NCI-H1436 (cell line): Measurements from ENCODE around the gene PLA2G4E.

Experiments used
- DNase-seq: peaks from one replicate; lab custom pipeline; 2025; lab: John Stamatoyannopoulos, UW

PLA2G4E gene

DNA sequence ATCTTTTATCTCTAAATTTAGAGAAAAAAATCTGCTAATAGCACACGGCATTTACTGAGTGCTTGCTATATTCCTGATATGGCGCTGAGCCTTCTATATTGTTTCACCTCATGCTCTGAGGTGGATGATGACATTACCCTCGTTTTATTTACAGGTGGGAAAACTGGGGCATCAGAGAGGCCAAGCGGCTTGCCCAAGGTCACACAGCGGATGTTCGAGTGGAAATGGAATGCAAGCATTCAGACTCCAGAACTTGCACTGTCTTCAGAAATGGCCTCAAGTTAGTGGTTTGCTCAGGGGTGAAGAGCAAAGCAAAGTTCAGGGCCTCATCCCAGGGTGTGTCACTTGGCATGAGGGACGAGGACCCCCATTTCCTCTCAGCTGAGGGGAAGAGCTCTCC lies 65.7 kb downstream of the PLA2G4E start:
- no peak for DNase-seq

DNA sequence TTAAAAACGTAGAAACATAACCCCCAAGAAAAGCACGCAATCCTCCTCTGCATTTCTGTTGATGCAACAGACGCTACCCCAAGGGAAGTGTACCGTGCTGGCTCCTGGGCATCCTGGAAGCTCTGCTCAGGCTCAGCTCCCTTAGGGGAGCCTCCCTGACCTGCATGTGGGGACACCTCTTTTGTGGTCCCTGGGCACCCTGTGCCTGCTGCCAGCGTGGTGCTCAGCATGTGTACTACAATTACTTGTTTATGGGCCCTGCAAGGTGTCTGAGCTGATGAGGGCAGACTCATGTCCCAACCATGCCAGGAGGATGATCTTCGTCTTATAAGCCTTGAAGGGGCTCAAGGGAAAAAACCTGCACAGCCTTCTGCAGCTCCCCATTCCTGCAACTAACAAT lies 66.8 kb downstream of the PLA2G4E start:
- DNase-seq, result no peak

DNA sequence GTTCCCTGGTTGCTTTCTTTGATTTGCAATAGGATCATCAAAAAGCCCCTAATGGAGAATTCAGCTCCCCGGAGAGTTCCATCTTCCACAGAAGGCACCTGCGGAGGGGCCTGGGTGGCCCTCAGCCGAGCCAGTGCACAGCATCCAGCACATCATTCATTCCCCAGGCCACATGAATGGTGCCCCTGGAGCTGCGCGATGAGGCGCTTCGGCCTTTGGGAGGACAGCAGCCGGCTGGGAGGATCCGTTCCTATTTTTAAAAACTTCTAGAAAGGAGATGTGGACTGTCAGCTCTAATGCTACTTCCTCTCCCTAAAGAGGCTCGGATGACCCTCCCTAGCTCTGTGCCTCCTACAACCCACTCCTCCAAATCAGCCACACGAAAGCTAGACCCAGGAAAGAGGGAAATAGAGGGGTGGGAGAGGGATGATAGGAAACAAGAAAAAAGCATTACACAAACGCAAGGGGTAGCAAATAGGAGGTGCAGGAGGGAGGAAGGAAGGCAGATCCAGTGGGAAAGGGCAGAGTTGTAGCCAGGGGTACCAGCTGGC lies 68.8 kb downstream of the PLA2G4E start:
- no peak for DNase-seq

DNA sequence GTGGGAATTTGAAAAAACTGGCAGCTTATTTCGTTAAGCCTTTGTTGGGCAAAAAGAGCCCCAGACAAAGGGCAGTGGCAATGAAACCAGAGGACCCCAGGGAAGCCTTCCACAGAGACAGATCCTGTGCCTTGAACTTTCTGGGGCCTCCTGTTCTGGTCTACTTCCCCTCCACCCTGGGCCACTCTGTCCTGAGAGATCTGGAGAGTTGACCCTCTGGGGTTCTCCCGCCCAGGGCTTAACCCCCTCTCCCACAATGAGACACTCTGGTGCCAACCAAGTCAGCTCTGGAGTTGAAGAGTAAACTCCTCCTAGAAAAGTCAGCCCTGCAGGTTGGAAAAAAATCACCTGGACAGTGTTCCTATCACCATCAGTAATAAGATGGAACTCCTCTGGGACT lies 69.3 kb downstream of the PLA2G4E start:
- DNase-seq, result no peak

DNA sequence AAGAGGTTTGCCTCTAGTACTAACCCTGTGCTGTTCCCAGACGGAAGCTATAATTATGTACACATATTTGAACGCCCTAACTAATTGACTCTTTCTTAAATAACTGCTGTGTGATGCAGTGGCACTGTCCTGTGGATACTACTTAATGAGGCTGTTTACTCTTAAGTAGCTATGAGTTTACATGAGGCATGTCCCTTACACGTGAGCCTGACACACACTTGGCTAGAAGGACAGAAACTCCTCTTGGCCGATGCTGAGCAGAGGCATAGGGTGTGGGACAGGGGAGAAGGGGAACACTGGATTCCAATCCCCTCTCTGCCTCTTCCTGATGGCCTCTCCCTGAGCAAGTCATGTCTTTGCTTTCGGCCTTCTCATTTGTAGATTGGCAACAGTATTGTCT lies 70.4 kb downstream of the PLA2G4E start:
- no peak for DNase-seq

DNA sequence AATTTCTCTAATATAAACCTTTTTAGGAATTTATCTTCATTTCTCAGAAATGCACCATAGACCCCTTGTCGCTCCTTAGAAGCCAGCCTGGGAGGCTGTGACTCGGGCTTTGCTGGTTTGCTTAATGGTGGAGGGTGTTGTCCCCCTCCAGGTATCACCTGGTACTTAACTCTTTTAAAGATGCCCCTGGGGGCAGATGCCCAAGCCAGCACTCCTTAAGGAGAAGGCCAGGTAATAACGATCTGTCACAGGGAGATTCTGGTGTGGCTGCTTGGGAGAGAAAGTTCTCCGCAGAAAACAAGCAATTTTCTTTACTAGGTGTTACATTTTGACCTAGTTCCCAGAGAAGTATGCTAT lies 70.7 kb downstream of the PLA2G4E start:
- DNase-seq, result no peak

DNA sequence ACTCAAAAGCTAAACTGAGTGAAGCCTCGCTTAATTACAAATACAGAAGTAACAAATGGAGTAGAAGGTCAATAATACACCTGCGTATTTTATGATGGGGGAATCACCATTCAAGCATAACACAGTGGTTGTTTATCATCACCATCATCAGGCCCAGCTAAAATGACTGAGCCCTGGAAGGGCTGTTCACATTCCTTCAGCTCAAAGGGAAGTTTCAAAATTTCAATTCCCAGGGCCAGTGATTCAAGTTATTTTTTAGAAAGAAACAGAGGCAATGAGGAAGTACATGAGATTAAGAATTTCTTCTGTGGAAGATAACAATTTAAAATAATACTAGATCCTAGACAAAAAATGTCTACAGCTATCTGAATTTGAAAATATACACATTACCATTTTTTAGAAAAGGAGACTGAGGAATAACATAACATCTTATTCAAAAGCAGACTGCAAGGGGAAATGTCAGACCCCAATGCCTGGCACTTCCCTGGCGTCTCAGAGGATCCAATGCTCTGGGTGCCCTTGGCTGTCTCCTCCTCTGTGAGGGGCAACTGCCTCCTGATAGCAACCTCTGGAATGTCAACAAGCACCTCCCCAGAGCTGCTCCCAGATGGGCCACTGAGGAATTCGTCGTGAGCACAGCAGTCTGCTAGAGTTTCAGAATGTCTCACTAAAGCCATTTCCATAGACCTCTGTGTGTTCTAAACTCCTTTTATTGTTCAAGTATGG lies 71.3 kb downstream of the PLA2G4E start:
- no peak for DNase-seq

DNA sequence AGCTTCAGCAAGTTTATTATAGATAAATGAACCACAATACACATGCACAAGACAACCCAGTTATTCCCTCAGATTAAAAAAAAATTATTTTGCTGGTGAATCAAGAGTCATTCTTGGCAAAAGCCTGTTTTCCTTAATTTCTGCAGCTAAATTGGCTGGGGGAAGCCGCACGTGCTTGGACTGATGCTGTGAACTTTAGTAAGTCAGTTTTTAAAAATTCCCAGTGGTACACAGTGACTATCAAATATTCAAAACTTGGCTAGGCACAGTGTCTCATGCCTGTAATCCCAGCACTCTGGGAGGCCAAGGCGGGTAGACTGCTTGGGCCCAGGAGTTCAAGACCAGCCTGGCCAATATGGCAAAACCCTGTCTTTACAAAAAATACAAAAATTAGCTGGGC lies 72.4 kb downstream of the PLA2G4E start:
- DNase-seq, result no peak

DNA sequence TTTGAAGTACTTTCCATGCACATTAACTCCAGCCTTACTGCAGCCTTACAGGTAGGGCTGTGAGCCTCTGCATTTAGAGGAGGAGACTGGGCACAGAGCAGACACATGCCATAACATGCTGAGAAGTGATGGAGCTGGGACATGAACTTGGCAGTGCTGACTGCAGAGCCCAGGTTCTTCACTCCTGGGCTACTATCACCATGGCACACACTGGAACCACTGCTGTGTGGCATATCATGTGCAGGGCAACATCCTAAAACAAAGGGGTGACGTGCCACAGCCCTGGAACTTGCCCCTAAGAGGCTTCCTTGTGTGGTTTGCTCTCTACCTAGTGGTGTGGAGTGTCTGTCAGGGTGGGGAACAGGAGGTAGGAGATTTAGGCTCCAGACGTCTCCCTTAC lies 73.9 kb downstream of the PLA2G4E start:
- no peak for DNase-seq

DNA sequence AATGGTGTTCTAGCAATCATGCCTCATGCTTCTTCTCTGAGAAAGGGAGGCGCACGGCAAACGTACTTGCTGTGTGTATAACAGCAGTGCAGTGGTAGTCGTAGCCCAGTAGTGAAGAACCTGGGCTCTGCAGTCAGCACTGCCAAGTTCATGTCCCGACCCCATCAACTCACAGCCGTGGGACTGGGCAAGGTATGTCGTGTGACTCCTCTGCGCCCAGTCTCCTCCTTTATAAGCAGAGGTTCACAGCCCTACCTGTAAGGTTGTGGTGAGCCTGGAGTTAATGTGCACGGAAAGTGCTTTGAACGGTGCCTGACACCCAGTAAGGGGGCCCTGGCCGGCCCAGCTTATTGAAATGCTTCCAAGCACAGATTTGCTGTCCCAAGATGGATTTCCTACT lies 75.1 kb downstream of the PLA2G4E start:
- no peak for DNase-seq

DNA sequence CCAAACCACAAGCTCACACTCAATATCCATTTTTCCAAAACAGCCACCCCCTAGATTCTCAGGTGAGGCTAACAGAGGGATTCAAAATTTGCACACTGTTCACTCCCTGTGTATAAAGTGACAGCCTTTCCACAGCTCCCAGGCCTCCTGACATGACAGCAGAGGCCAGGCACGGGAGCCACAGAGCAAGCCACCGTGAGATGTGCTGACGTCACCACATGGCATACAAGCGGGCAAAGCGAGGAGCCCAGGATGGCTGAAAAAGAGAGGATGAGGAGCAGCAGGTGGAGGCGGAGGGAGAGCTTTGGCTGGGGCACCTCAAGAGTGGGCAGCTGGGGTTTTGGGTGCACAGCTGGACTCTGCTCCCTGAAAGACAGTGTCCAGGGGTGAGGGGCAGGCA lies 75.6 kb downstream of the PLA2G4E start:
- DNase-seq, result no peak

DNA sequence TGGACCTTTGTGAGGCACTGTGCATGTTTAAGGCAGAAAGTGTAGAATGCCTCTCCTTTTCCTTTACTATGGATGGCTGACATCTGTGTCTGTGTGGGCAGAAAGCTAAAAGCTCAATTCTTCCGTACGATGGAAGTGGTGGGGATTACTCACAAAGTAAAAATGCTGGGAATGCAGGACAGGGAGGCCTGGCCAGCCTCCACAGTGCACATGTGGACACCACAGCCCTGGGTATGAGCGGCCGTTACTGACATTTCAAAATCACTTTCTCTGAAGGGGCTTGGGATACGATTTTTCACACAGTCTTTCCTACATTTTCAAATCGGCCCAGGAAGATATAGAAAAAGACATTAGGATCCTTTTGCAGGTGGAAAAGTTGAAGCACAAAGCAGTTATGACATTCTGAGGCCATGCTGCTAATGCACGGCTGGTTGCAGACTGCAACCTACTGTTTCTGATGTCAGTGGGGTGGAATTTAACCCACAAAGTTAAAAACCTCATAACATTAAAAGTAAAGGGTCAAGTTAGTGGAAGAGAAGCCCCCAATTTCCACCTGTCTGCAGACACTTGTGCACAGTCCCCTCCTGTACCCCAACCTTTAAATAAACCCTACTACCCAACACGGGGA lies 76.4 kb downstream of the PLA2G4E start:
- no peak for DNase-seq

DNA sequence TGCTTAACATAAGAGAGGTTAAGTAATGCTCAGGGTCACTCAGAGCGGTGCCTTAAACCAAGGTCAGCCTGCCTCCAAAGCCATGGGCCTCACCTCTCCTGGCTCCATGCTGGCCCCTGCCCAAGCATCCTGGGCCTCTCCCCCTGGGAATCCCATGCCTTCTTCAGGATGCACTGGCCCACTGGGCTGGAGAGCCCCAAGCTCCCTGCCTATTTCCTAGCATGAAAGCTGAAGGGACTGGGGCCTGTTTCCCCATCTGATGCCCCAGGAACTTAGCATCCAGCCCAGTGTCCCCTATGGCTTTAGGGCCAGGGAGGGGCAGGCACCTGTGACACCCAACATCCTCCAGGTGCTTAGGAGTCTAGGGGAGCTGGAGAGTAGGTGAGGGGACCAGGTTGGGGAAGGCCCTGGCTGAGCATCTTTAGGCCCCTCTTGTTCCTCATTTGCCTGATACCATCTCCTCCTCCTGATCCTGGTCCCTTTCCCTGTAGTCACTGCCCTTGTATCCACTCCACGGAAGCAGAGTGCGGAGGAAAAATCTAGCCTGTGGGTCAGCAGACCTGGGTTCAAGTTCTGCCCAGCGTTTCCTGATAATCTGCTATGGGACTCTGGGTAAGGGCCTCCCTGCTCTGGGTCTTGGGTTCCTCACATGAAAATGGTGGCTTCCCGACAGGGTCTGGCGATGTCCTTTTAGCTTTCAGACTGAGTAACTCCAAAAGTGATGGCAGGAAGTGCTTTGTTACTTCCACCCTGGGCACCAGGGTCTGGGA lies 77.1 kb downstream of the PLA2G4E start:
- DNase-seq, result no peak

DNA sequence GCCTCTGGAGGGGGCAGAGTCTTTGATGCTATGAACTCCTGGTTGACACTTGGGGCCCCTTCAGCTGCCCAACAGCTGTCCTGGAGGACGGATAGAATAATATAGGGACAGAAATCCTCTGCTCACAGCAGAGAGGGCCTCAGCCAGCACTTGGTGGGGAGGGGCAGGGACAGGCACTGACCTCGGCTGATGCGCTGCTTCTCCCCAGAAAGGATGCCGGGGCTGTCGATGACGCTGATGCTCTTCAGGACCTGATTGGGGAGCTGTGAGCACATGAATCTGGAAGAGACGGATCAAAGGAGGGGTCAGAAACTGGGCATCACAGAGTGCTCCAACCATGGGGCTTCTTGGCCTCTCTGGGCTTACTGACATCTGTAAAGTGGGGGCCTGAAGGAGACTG lies 78.0 kb downstream of the PLA2G4E start:
- no peak for DNase-seq

DNA sequence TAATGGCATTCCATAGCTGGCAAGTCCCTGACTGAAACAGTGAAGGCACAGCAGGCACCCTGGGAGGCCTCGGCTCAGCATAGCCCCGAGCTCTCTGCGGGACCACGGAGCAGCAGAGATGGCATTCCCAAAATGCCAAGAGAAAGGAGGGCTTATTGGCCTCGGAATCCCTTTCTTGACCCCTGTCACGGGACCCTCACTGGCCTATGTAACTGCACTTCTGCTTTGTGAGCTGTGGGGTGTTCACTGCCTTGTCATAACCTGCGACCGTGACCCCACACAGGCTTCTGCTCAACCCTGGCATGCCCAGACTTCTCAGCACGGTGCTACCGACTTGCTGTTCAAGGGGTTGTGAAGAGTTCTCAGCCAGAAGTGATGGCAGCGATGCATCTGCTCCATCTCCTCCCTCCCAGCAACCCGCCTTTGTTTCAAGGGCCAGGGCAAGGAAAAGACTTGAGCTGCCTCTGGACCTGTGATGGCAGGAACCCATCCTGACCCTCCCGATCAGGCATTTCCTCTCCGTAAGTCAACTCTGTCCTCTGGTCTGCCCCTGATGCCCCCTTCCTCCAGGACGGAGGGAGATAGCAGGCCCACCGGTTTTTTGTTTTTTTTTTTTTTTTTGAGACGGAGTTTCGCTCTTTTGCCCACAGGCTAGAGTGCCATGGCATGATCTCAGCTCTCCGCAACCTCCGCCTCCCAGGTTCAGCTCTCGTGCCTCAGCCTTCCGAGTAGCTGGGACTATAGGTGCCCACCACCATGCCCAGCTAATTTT lies 79.0 kb downstream of the PLA2G4E start:
- DNase-seq, result no peak

DNA sequence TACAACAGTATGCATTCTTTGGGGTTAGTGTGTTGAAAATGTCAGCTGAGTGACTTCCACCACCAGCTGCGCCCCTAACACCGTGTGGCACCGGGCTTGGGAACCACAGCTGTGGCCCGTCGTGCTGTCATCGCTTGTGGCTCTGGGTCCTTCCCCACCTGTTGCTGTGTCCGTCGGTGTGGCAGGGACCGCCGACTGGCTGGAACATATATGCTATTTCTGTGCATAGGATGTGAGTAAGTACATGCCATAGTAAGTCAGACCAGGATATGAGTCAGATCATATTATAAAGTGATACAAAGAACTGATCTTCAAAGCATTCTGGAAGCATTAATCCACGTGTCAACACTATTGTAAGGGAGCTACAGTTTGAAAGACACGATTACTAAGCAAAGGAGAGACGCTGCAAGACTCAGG lies 80.4 kb downstream of the PLA2G4E start:
- DNase-seq, result no peak

DNA sequence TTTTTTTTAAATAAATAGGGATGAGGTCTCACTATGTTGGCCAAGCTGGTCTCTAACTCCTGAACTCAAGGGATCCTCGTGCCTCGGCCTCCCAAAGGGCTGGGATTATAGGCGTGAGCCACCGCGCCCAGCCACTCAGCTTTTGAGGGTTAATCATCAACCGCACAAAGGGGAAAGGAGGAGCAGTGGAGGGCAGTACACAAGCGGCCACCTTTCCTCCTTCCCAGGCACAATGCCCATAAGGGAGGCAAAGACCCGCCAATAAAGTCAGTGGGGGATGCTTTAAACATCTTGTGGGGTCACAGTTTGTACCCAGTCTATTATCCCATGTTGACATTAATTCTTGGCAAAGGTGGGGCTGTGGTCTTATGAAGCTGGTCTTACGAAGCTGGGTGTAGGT lies 80.9 kb downstream of the PLA2G4E start:
- no peak for DNase-seq

DNA sequence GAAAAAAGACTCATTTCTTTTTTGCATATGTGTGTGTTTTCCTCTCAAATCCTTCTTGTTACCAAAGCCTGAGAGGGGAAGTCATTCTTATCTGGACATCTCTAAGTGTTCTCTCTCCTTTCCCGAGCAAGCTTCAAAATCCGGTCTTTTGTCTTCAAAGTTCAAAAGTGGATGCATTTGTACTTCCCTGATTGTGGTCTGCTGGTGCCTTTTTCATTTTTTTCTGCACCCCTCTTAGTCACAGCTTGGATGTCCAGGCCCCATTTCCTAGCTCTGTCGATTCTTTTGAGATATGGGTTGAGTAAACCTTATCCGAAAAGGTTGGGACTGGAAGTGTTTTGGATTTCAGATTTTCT lies 83.3 kb downstream of the PLA2G4E start:
- no peak for DNase-seq

DNA sequence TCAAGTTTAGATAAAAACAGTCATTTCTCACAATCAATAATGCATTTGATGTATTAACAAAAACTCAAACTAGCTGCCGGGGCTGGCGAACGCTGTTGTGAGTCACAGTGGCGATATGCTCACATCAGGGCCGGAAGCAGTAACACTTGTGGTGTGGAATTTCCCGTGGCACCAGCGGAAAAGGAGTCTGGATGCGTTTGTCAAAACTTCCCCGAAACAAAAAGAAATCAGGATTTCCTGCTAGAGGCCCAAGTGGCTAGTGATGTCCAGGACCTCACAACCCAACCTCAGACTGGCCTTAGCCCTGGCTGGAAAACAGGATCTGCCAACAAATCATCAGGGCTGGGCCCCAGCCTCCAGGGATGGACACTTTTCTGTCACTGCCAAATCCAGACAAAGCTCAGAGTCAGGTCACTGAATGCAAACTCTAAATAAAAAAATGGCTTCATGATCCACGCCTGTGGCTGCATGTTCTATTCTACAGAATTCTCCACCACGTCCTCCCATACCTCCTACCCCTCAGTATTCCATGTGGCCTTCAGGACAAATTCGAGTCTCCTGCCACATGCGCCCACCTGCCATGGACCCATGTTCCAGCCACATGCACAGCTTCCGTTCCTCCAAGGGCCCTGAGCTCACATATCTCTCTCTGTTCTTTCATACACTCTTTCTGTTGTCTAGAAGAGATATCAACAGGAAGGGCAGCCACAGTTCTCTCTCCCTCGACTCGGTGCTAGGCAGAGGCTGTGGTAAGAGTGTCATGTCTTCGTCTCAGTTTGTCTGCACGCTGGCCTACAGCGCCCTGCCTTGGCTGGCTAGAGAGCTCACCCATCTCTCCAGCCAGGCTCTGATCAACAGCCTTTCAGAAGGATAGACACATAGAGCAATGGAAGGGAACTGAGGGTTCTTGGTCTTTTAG lies 83.9 kb downstream of the PLA2G4E start:
- DNase-seq, result no peak

DNA sequence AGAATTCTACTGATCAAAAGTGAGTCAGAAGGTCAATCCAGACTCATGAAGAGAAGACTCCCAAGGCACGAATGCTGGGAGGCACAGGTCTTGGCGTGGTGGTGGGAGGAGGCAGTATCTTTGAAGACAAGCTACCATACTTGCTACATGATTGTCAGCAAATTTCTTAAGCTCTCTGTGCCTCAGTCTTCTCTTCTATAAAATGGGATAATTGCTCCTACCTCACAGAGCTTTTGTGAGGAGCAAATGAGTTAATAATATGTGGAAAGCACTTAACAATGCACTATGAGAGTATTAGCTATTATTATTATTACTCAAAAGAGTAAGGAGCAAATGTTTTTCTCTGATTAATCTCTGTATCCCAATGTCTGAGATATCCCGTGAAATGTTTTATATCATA lies 84.7 kb downstream of the PLA2G4E start:
- no peak for DNase-seq

DNA sequence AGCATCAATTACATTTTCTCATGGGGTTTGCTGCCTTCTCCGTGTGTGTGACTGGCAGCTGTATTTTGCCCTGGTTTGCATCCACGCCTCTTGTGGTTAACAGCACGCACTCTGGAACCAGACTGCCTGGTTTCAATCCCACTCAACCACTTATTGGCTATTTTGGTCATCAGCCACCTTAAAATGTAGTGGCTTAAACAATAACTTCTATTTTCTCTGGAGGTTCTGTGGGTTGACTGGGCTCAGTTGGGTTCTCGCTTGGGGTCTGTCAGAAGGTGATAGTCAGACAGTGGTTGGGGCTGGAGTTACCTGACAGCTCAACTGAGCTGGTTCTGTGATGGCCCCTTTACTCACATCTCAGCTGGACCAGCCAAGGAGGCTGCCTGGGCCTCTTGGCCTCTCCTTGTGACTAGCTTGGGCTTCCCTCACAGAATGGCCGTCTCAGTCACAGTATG lies 85.2 kb downstream of the PLA2G4E start:
- DNase-seq, result no peak
